CD1c-positive myeloid dendritic cell (primary cell): ENCODE measurements around the gene FURIN.
"Not testable (repeated sequence)": the region's sequence is repeated elsewhere in the genome, so short reads cannot be mapped to it uniquely, and the experiment has no call there.

Experiments used
- DNase-seq: peaks from one replicate; pipeline ENCODE4 v3.0.0-alpha.2; 2016; ENCODE audit errors: extremely low spot score

FURIN gene

GRCh38 chr15:90870354-90871138 is 2.2 kb downstream of the FURIN start:
- DNase-seq = peak; percentile 10

GRCh38 chr15:90871139-90871715 is 2.8 kb downstream of the FURIN start:
- DNase-seq = peak; percentile 14

GRCh38 chr15:90871716-90872485 is 3.5 kb downstream of the FURIN start:
- DNase-seq = peak; percentile 17

GRCh38 chr15:90872486-90873184 is 4.2 kb downstream of the FURIN start:
- DNase-seq = peak; percentile 39

GRCh38 chr15:90873488-90873997 is 5.2 kb downstream of the FURIN start:
- DNase-seq = no peak

- no peak for DNase-seq
These were observed 5.7 kb downstream of the FURIN start for GRCh38 chr15:90873998-90874605.

GRCh38 chr15:90874986-90875385 is 6.6 kb downstream of the FURIN start:
- not testable (repeated sequence) for DNase-seq

GRCh38 chr15:90875549-90875981 is 7.2 kb downstream of the FURIN start:
- DNase-seq = no peak

GRCh38 chr15:90876046-90876445 is 7.7 kb downstream of the FURIN start:
- no peak for DNase-seq

GRCh38 chr15:90876512-90877170 is 8.3 kb downstream of the FURIN start:
- no peak for DNase-seq

- no peak for DNase-seq
These were observed 8.9 kb downstream of the FURIN start for GRCh38 chr15:90877315-90877714.

GRCh38 chr15:90877996-90878395 is 9.6 kb downstream of the FURIN start:
- no peak for DNase-seq

GRCh38 chr15:90878660-90879059 is 10.3 kb downstream of the FURIN start:
- no peak for DNase-seq

- DNase-seq = no peak
These were observed 11.5 kb downstream of the FURIN start for GRCh38 chr15:90879730-90880366.

GRCh38 chr15:90880381-90881145 is 12.2 kb downstream of the FURIN start:
- DNase-seq = no peak

- no peak for DNase-seq
These were observed 13.0 kb downstream of the FURIN start for GRCh38 chr15:90881181-90881977.

- no peak for DNase-seq
These were observed 13.8 kb downstream of the FURIN start for GRCh38 chr15:90881978-90882721.
